HEK293 (cell line): ENCODE results near the gene MRNIP.

Experiments
- CTCF ChIP-seq: fragments of 450-650 bp; formaldehyde crosslinking; IDR thresholded peaks from 2 replicates; pipeline ENCODE4 v1.5.1; 2016; ENCODE audit warnings: missing biosample characterization, missing genetic modification characterization
- GLI4 ChIP-seq: fragments of 450-650 bp; formaldehyde crosslinking; IDR thresholded peaks from 2 replicates; pipeline ENCODE4 v1.5.1; 2016; ENCODE audit warnings: missing biosample characterization, missing genetic modification characterization
- KLF10 ChIP-seq: fragments of 450-650 bp; IDR thresholded peaks from 2 replicates; pipeline ENCODE4 v1.5.1; 2018; ENCODE audit warnings: missing biosample characterization, mild to moderate bottlenecking, missing genetic modification characterization
- ZFP37 ChIP-seq: fragments of 450-650 bp; formaldehyde crosslinking; IDR thresholded peaks from 2 replicates; pipeline ENCODE4 v1.5.1; 2016; ENCODE audit warnings: missing biosample characterization, missing genetic modification characterization
- ZNF112 ChIP-seq: fragments of 450-650 bp; formaldehyde crosslinking; IDR thresholded peaks from 2 replicates; pipeline ENCODE4 v1.5.0; 2017; ENCODE audit warnings: missing biosample characterization, missing genetic modification characterization
- ZNF138 ChIP-seq: fragments of 450-650 bp; formaldehyde crosslinking; IDR thresholded peaks from 2 replicates; pipeline ENCODE4 v1.5.1; 2016; ENCODE audit warnings: missing biosample characterization, missing genetic modification characterization, borderline replicate concordance
- ZNF239 ChIP-seq: fragments of 450-650 bp; formaldehyde crosslinking; IDR thresholded peaks from 2 replicates; pipeline ENCODE4 v1.5.1; 2016; ENCODE audit warnings: missing biosample characterization, missing genetic modification characterization
- ZNF274 ChIP-seq, 2 experiments: fragments of 200-500 bp in 1 of 2; fragments of 450-650 bp in 1 of 2; sonication (Bioruptor generic) in 1 of 2; formaldehyde crosslinking in 1 of 2; IDR thresholded peaks; 2 replicates each; pipeline versions ENCODE4 v1.5.1 to v1.6.1; 2014 to 2016; ENCODE audit warnings: borderline replicate concordance in 1 of 2, inconsistent platforms in 1 of 2, low read length in 1 of 2, missing biosample characterization in 1 of 2, missing genetic modification characterization in 1 of 2
- ZNF404 ChIP-seq: fragments of 450-650 bp; formaldehyde crosslinking; IDR thresholded peaks from 2 replicates; pipeline ENCODE4 v1.5.1; 2017; ENCODE audit warnings: missing biosample characterization, missing genetic modification characterization

GRCh38 chr5:179858241-179858585 is 404 bp downstream of the MRNIP start:
- no peak for TF ChIP-seq CTCF (tag by site-specific recombination)
- no peak for TF ChIP-seq ZNF112 (tag by site-specific recombination)
- TF ChIP-seq ZNF138 (tag by site-specific recombination), result no peak
- no peak for TF ChIP-seq ZNF274 (IDR thresholded peaks at IDR 0.05; ENCODE audit: low read length)
- TF ChIP-seq ZNF274 (tag by site-specific recombination; IDR thresholded peaks at IDR 0.05; ENCODE audit: borderline replicate concordance), result no peak
- no peak for TF ChIP-seq ZNF404 (tag by site-specific recombination)
- TF ChIP-seq KLF10 (tag by site-specific recombination), result no peak
- TF ChIP-seq ZNF239, result no peak
- TF ChIP-seq ZFP37, result no peak; the same call in 1 of the 2 replicates
- TF ChIP-seq GLI4 (tag by site-specific recombination), result no peak
